NCI-H524 treated with DMSO at 0.1 percent for 48 hours (cell line): ENCODE results near the gene CMIP.

ENCODE experiments used
- DNase-seq: peaks from one replicate; lab custom pipeline; 2025; lab: John Stamatoyannopoulos, UW

CMIP gene

GRCh38 chr16:81535679-81536360 lies 91.2 kb downstream of the CMIP start:
- no peak for DNase-seq

DNA sequence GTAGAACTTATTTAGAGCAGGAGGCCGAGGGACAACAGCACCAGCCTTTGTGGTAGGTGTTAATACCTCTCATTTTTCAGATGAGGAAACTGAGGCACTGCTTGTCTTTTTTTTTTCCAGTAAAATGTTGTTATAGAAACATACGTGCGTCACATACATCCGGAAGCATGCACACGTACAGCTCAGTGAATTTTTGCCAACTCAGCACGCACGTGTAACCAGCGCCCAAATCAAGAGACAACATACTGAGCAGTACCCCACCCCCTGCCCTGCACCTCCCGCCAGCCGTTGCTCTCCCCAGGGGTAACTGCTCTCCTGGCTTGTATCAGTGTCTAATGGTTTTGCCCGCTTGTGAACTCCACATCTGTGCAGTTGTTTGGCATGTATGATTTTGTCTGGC lies 92.0 kb downstream of the CMIP start:
- DNase-seq: no peak

GRCh38 chr16:81537721-81538561 lies 93.3 kb downstream of the CMIP start:
- no peak for DNase-seq

- no peak for DNase-seq
Observed at GRCh38 chr16:81539009-81539758, 94.6 kb downstream of the CMIP start.

DNA sequence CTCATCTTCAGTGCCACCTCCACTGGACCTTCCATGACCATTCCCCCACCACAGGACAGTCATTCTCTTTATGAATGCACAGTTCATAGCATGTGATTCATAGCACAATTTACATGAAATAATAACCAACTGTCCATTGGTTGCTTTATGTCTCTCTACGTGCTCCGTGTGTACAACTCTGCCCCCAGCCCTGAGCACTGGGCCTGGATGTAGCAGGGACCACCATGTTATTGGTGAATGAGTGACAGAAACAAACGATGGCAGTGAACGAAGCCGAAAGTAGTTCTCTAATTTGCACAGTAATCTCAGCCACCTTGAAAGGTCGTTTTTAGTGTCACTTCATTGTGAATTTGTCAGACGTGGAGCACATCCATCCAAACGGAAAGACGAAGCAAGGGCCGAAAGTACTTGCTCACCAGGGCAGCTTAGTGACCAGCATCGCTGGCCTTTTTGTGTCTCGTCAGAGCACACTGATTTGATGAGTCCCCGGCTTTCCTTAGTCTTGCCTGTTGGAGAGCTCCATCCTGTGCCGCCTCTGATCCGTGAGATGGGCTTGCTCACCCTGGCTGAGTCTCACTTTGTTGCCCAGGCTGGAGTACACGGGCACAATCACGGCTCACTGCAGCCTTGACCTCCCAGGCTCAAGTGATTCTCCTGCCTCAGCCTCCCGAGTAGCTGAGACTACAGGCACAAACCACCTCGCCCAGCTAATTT lies 95.3 kb downstream of the CMIP start:
- no peak for DNase-seq

- no peak for DNase-seq
Observed at GRCh38 chr16:81541314-81541713, 96.7 kb downstream of the CMIP start.

DNA sequence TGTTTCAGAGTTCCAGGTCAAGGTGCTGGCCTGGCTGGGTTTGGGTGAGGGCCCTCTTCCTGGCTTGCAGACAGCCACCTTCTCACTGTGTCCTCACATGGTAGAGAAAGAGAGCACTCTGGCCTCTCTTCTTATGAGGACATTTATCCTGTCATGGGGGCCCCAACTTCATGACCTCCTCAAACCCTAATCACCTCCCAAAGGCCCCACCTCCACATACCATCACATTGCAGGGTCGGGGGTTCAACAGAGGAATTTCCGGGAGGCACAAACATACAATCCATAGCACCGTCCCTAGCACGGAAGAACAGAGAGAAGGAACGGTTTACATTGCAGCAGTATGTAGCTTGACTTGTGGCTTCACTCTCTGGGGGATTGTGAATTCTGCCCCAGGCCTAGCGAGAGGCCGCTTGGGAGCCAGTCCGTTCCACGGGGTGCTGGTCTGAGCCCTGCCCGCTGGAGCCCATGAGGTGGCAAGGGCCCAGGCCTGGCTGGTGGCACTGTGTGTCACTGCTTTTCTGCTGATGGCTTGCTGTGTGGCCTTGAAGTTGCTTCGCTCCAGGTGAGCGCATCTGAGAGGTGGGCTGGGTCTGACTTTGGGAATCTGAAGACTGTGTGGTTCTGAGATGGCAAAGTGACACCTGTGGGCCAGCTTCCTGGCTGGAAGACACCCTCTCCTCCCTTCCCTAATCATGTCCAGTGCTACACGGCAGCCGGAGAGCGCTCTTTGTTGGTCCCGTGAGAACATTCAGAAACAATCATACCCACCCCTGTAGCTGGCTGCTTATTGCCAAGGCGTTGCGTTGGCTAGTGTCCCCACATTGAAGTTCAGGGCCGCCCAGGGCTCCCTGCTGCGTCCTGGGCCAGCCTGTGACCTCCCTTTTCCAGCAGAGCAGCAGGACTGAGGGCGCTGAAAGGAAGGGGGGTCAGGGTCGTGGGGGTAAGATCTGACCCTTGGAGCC lies 98.3 kb downstream of the CMIP start:
- no peak for DNase-seq

DNA sequence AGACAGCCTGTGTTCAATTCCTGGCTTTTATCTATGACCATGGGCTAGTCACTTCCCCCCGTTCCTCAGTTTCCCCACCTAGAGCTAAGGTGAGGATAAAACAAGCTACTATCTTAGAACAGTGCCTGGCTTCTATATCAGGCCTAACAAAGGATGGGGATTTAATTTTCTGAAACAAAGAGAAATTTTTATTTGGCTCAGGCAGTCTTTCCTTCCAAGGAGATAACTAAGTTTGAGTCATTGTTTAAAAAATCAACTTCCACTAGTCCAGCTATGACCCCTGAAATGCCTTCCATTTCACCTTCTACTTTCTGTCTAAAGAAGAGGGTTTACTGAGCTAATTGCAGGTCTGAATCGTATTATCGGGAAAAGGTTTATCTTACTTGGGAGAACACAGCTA lies 99.0 kb downstream of the CMIP start:
- no peak for DNase-seq

DNA sequence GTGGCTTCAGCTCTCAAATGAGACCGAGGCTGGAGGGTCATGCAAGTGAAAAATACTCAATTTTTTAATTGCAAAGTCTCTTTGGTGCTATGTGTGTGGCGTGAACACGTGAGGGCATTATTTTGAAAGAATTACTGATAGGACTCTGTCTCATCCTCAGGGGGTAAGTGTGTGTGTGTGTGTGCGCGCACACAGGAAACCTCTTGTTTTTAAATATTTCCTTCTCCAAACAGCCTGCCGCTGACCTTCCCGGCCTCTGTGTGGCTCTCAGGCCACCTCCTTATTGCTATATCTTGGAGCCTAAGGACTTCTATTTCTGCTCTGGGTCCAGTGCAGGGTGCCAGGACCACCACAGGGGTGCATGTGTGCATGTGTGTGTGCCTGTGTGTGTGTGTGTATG lies 99.7 kb downstream of the CMIP start:
- no peak for DNase-seq

DNA sequence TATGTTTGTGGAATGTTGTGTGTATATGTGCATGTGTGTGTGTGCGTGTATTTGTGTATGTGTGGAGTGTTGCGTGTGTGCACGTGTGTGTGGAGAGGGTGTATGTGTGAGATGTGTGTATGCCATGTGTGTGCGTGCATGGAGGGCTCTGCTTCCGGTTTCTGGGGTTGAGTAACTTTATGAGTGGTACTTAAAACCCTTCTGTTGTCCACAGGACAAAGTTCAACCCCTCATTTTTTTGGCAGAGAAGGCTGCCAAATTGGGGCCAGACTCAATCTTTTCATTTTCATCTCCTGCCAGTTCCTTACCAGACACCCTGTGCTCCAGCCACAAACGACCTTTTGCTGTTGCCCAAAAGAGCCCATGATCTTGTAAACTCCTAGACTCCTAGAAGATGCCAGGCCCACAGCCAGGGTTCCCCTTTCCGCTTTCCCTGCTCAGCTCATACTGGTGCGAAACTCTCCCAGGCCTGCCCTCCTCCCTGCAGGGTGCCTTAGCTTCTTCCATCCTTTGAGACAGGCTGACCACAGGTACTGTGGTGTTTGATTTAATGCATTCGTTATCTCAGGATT lies 100.2 kb downstream of the CMIP start:
- no peak for DNase-seq

DNA sequence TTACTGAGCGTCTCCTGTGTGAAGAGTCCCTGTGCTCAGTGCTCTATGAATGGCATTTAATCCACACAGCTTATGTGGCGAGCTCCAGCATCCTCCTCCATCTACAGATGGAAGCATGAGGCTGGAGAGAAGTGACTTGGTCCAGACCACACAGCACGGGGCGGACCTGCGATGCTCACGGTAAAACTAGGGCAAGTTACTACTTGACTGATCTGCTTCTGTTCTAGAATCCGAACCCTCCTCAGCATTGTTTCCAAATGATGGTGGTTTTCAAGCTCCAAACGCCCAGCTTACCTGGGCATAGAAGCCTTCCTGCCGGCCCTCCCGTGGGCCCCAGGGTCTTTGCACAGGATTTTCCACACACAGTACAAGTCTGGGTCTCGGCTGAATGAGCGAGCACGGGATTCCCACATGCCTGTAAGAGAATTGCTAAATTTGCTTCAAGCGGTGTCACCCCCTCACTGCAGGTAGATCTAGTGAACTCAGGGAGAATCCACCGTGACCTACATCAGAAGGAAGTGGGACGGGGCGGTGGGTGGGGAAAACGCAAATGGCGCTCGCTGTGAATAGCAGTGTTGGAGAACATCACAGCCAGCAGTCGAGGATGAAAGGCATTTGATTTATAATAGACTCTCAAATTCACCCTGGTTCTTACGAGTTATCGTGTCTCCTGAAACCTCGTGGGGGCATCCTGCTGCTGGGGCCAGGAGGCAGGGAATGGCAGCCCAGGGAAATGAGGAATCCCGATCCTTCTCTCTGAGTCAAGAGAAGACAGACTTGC lies 101.1 kb downstream of the CMIP start:
- DNase-seq: no peak

DNA sequence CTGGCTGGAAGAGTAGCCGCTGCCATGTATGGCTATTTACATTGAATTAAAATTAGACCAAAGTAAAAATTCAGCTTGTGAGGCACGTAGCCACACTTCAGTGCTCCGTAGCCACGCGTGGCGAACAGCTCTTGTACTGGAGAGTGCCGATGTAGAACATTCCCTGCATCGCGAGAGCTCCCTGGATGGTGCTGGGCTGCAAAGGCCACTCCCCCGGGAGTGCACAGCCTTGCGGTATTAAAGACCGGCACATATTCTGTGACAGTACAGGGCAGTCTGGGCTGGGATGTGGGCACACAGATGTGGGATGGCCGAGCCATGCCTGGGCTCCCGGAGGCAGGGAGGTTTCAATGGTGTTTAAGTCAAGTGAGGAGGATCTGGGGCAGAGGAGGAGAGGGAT lies 102.2 kb downstream of the CMIP start:
- no peak for DNase-seq

GRCh38 chr16:81547194-81547938 lies 102.8 kb downstream of the CMIP start:
- DNase-seq: no peak

GRCh38 chr16:81547939-81548216 lies 103.3 kb downstream of the CMIP start:
- DNase-seq: no peak

- DNase-seq: no peak
Observed at GRCh38 chr16:81548551-81548875, 103.9 kb downstream of the CMIP start.

DNA sequence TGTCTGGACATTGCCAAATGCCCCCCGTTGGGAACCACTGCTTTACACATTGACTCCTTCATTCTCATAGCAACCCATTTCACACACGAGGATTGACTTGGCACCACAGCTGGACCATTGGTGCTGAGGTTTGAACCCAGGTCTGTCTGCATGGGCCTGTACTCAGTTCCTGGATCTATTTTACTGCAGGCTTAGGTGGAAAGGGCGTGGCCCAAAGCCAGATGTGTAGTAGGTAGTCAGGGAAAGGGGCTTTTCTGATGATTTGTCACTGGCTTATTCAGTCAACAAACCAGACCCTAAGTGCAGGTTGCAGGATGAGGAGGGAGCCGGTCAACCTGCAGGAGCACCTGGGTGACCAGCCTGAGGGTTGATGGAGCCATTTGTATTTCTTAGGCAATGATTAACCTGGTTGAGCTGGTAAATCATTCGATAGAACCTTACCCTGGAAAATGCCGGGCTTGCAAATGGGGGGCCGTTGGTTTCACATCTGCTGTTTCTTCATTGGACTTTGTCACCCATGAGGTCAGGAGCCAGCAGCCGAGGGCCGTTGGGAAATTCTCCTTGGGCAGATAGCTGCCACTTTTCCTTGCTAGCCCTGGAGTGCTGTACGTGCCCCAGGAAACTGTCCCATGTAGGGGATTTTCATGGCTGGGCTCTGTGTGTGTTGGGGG lies 104.4 kb downstream of the CMIP start:
- DNase-seq: no peak

GRCh38 chr16:81549547-81550431 lies 105.2 kb downstream of the CMIP start:
- DNase-seq: no peak

DNA sequence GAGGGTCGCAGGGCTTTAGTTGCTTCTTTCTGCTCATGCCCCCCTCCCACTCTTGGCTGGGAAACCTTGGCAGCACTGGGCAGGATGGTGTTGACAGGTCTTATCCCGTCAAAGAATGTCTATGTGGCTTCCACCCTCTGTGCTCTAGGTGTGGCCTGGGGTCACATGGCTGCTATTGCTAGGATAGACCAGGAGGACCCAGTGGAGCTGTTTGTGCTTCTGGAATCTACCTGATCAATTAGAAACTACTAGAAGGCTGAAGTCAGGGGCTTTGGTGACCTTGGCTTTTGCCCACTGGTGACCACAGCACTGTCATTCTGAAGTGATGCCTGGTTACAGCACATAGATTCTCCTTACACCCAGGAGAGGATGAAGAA lies 105.8 kb downstream of the CMIP start:
- DNase-seq: no peak
